GM23338 (cell line): ENCODE measurements around the gene GPC5. TPM values are rescaled to one million over a fixed set of nuclear protein-coding genes. Genes with fewer than 3 reads are reported as not detected.

ENCODE experiments used
- ATAC-seq: fragments of 200-7000 bp; cut with Tn5 transposase; 3 replicates; pipeline ENCODE4 v1.9.1; 2020
- DNase-seq: peaks from one replicate; pipeline ENCODE4 v3.0.0-alpha.2; 2015; ENCODE audit warnings: low spot score
- H2AFZ ChIP-seq: fragments of 200-600 bp; sonication (generic); 2 replicates; pipeline ENCODE4 v1.8.0; 2016; ENCODE audit warnings: antibody characterized with exemption, mild to moderate bottlenecking, moderate library complexity
- H3F3A ChIP-seq: fragments of 200-600 bp; sonication (generic); replicated peaks from 2 replicates; pipeline ENCODE4 v1.8.0; 2017; ENCODE audit warnings: antibody characterized with exemption, mixed run types, low read depth
- H3K27ac ChIP-seq: fragments of 200-600 bp; sonication (generic); 2 replicates; pipeline ENCODE4 v1.6.1; 2016; ENCODE audit warnings: low read depth
- H3K27me3 ChIP-seq: fragments of 200-600 bp; sonication (generic); 2 replicates; pipeline ENCODE4 v1.8.0; 2016; ENCODE audit warnings: mild to moderate bottlenecking, mixed run types, moderate library complexity; ENCODE audit not compliant: insufficient read depth
- H3K36me3 ChIP-seq: fragments of 200-600 bp; sonication (generic); 2 replicates; pipeline ENCODE4 v1.8.0; 2016; ENCODE audit warnings: mild to moderate bottlenecking; ENCODE audit not compliant: insufficient read depth
- H3K4me1 ChIP-seq: fragments of 200-600 bp; sonication (generic); 2 replicates; pipeline ENCODE4 v1.8.0; 2016; ENCODE audit warnings: mild to moderate bottlenecking, moderate library complexity; ENCODE audit not compliant: insufficient read depth
- H3K4me2 ChIP-seq: fragments of 200-600 bp; sonication (generic); 2 replicates; pipeline ENCODE4 v1.7.1; 2017; ENCODE audit warnings: mixed run types
- H3K4me3 ChIP-seq: fragments of 200-600 bp; sonication (generic); 2 replicates; pipeline ENCODE4 v1.6.1; 2016; ENCODE audit warnings: mixed run types
- H3K79me2 ChIP-seq: fragments of 200-600 bp; sonication (generic); replicated peaks from 2 replicates; pipeline ENCODE4 v1.8.0; 2017; ENCODE audit warnings: mild to moderate bottlenecking; ENCODE audit not compliant: insufficient read depth
- H3K9me2 ChIP-seq: fragments of 200-600 bp; sonication (generic); 2 replicates; pipeline ENCODE4 v1.8.0; 2017; ENCODE audit not compliant: insufficient read depth
- H4K20me1 ChIP-seq: fragments of 200-600 bp; sonication (generic); replicated peaks from 2 replicates; pipeline ENCODE4 v1.8.0; 2017; ENCODE audit warnings: mild to moderate bottlenecking; ENCODE audit not compliant: insufficient read depth
- H3K27ac Mint-ChIP-seq: 2 replicates; pipeline ENCODE4 v1.8.0; 2020; ENCODE audit warnings: inconsistent platforms, mild to moderate bottlenecking, moderate library complexity, mixed read lengths
- H3K27me3 Mint-ChIP-seq: 3 replicates; pipeline ENCODE4 v1.8.0; 2022; ENCODE audit warnings: low read depth, mild to moderate bottlenecking, moderate library complexity, mixed read lengths, inconsistent platforms; ENCODE audit not compliant: insufficient read depth, poor library complexity
- H3K36me3 Mint-ChIP-seq: 3 replicates; pipeline ENCODE4 v1.8.0; 2021; ENCODE audit warnings: low read depth, mild to moderate bottlenecking, inconsistent platforms, moderate library complexity, mixed read lengths
- H3K4me1 Mint-ChIP-seq: 3 replicates; pipeline ENCODE4 v1.8.0; 2020; ENCODE audit warnings: mild to moderate bottlenecking, inconsistent platforms, mixed read lengths
- H3K4me3 Mint-ChIP-seq: 3 replicates; pipeline ENCODE4 v1.8.0; 2021; ENCODE audit warnings: moderate library complexity, mild to moderate bottlenecking, inconsistent platforms, mixed read lengths
- H3K9me3 Mint-ChIP-seq: 3 replicates; pipeline ENCODE4 v1.8.0; 2020; ENCODE audit warnings: moderate library complexity, mild to moderate bottlenecking, inconsistent platforms, mixed read lengths
- EZH2 ChIP-seq: fragments of 200-600 bp; sonication (generic); IDR thresholded peaks from one replicate; pipeline ENCODE4 v1.8.0; 2017; ENCODE audit warnings: antibody characterized with exemption, mild to moderate bottlenecking, low read depth; ENCODE audit not compliant: unreplicated experiment
- JUNB ChIP-seq: IDR thresholded peaks from one replicate; pipeline ENCODE4 v1.6.1; 2016; ENCODE audit warnings: antibody characterized with exemption; ENCODE audit not compliant: unreplicated experiment
- REST ChIP-seq: IDR thresholded peaks from one replicate; pipeline ENCODE4 v1.6.1; 2018; ENCODE audit warnings: antibody characterized with exemption; ENCODE audit not compliant: unreplicated experiment
- STAT1 ChIP-seq: IDR thresholded peaks from one replicate; pipeline ENCODE4 v1.6.1; 2016; ENCODE audit warnings: antibody characterized with exemption; ENCODE audit not compliant: unreplicated experiment
- ZNF114 ChIP-seq: fragments of 250-450 bp; sonication (Bioruptor Pico); IDR thresholded peaks from 2 replicates; pipeline ENCODE4 v1.5.0; 2020; ENCODE audit warnings: mild to moderate bottlenecking, moderate library complexity
- ZNF462 ChIP-seq: fragments of 250-450 bp; sonication (Bioruptor Pico); IDR thresholded peaks from 2 replicates; pipeline ENCODE4 v1.5.0; 2020; ENCODE audit warnings: mild to moderate bottlenecking, moderate library complexity
- polyA plus RNA-seq: library from polyadenylated mRNA; unstranded; fragments of >200 nt; fragmentation: Nextera tagmentation; extraction: Ambion mirVana; gene quantifications from 2 replicates; pipeline ENCODE4 v1.2.1, GENCODE V29; 2016
- total RNA-seq: library from RNA; depleted of rRNA; stranded (reverse); fragments of >200 nt; shearing (Covaris generic); gene quantifications from 2 replicates; pipeline ENCODE4 v1.2.3, GENCODE V29; 2014

The GPC5 gene
- total and polyA plus RNA-seq, 2 experiments from 2014 or later, result 0.95 to 1.1 TPM

GRCh38 chr13:92573467-92574057 lies 1175.1 kb downstream of the GPC5 start (continued):
- TF ChIP-seq ZNF462 (CRISPR knock-in tag), result 0 out of 2 replicates have a peak, but pooled peaks have one; percentile 34

- DNase-seq (no peak), ATAC-seq (no peak)
- Histone ChIP-seq H3K4me3 (no peak overlapping the region), H3K36me3 (no peaks in the 10 kb centered on the region), H3K79me2 (no peaks in the 10 kb centered on the region), H3K4me2 (no peak overlapping the region), H3K4me1 (no peaks in the 10 kb centered on the region), H3F3A (no peaks in the 10 kb centered on the region), H2AFZ (no peak overlapping the region), H3K9me2 (no peaks in the 10 kb centered on the region), H3K27ac (no peak overlapping the region), H4K20me1 (no peaks in the 10 kb centered on the region; the same call in 1 of the 2 replicates), H3K27me3 (no peaks in the 10 kb centered on the region)
- no peak overlapping the region for H3K4me3 Mint-ChIP-seq
- no peaks in the 10 kb centered on the region for H3K4me1 Mint-ChIP-seq
- no peaks in the 10 kb centered on the region for H3K9me3 Mint-ChIP-seq
- no peaks in the 10 kb centered on the region for H3K27me3 Mint-ChIP-seq
- H3K27ac Mint-ChIP-seq, result no peak overlapping the region
- no peaks in the 10 kb centered on the region for H3K36me3 Mint-ChIP-seq
- TF ChIP-seq ZNF114 (CRISPR knock-in tag), result no peak
- no peak for TF ChIP-seq EZH2
- TF ChIP-seq REST, result no peak
- TF ChIP-seq STAT1, result no peak
- no peak for TF ChIP-seq JUNB
These were observed 1176.1 kb downstream of the GPC5 start for GRCh38 chr13:92574499-92574898.
